Heart left ventricle (tissue), 16 donors: Measurements from ENCODE around the gene MIA2. TPM values are rescaled to one million over a fixed set of nuclear protein-coding genes. Genes with fewer than 3 reads are reported as not detected.

Experiments
- ATAC-seq, 4 donors: fragments of 200-7000 bp; cut with Tn5 transposase; one replicate each; pipeline ENCODE4 v1.9.1; 2020 to 2022; ENCODE audit warnings: moderate library complexity in 4 of 4, mild to moderate bottlenecking in 3 of 4, moderate number of reproducible peaks in 1 of 4
- DNase-seq, 5 donors: peaks; one replicate each; pipeline ENCODE4 v3.0.0-alpha.2; 2020
- H3K27ac ChIP-seq, 12 donors: fragments of 200-600 bp; sonication (generic) in 4 of 12; one replicate each; pipeline versions ENCODE4 v1.5.0 to v1.8.0; 2016 to 2022; ENCODE audit warnings: mild to moderate bottlenecking in 2 of 12
- H3K27me3 ChIP-seq, 9 donors: fragments of 200-600 bp; sonication (generic) in 2 of 9; one replicate each; pipeline versions ENCODE4 v1.5.1 to v1.8.0; 2016 to 2022; ENCODE audit warnings: mild to moderate bottlenecking in 3 of 9
- H3K36me3 ChIP-seq, 9 donors: fragments of 200-600 bp; sonication (generic) in 2 of 9; one replicate each; pipeline versions ENCODE4 v1.5.0 to v1.8.0; 2018 to 2022; ENCODE audit warnings: mild to moderate bottlenecking in 2 of 9
- H3K4me1 ChIP-seq, 12 donors: fragments of 200-600 bp; sonication (generic) in 4 of 12; one replicate each; pipeline versions ENCODE4 v1.5.0 to v1.8.0; 2016 to 2022; ENCODE audit warnings: mild to moderate bottlenecking in 3 of 12
- H3K4me3 ChIP-seq, 12 donors: fragments of 200-600 bp; sonication (generic) in 4 of 12; one replicate each; pipeline versions ENCODE4 v1.5.0 to v1.8.0; 2017 to 2022; ENCODE audit warnings: mild to moderate bottlenecking in 9 of 12, moderate library complexity in 4 of 12
- H3K9me3 ChIP-seq, 12 donors: fragments of 200-600 bp; sonication (generic) in 4 of 12; one replicate each; pipeline versions ENCODE4 v1.5.0 to v1.8.0; 2016 to 2022; ENCODE audit warnings: mild to moderate bottlenecking in 1 of 12
- CTCF ChIP-seq, 12 donors: fragments of 200-600 bp; sonication (generic) in 4 of 12; IDR thresholded peaks; one replicate each; pipeline versions ENCODE4 v1.5.0 to v1.8.0; 2018 to 2022; ENCODE audit warnings: antibody characterized with exemption in 12 of 12, mild to moderate bottlenecking in 5 of 12
- POLR2A ChIP-seq, 2 donors: fragments of 450-650 bp; IDR thresholded peaks; one replicate each; pipeline ENCODE4 v1.6.1; 2017; ENCODE audit warnings: antibody characterized with exemption in 2 of 2, mild to moderate bottlenecking in 2 of 2, moderate library complexity in 2 of 2
- WGBS, 4 donors: extraction: QIAGEN DNeasy Blood & Tissue Kit in 2 of 4; methylation state at CpG; one replicate each; pipeline versions ENCODE4 v1.1.5 to v1.1.7; 2013 to 2018; 5-methylcytosine and 5-hydroxymethylcytosine counted together
- intact Hi-C, 10 donors: fragments of 100-400 bp; cut with DNase I; formaldehyde crosslinking; loops; one replicate each; pipeline versions ENCODE4 v1.11.1 to v1.14.2; 2022
- polyA plus RNA-seq, 2 donors: library from polyadenylated mRNA; stranded (reverse); fragments of 200-250 nt; gene quantifications; one replicate each; pipeline ENCODE4 v1.2.3, GENCODE V29; 2013
- total RNA-seq, 9 donors: library from RNA; depleted of rRNA in 2 of 9; stranded (reverse); fragments of >200 nt in 2 of 9; fragmentation: NEBNext Ultra II Directional in 3 of 9; extraction: Animal tissue kit (Norgen Biotek cat#: 25700) in 3 of 9; gene quantifications; one replicate each; pipeline versions ENCODE4 v1.1.0 to v1.2.4, GENCODE V29; 2016 to 2023
- donor health status: ischemic (EF 13 %, LVEDD 7.1; RV severe dilation, severe dysfunction).
- donor health status: healthy with polysubstance abuse.
- donor health status: DM: no; HTN: yes; CAD: no.
- donor health status: DM: no; HTN: no; CAD: no.
- donor health status: ischemic (EF 25% LVEDD 6.9; RV normal size, moderate dysfunction).
- donor health status: ischemic (EF 25% LVEDD 5.7; RV mildly dilated, moderate dysfunction).
- donor health status: healthy.
- donor health status: DM: yes; HTN: yes; CAD: no.
- donor health status: ischemic (EF 35%, LVEDD 5.7; RV mildly dilated, moderate dysfunction).
- donor health status: nonischemic (EF 11% LVEDD 7.7; RV severe dilation, severe dysfunction).
- donor health status: DM: yes; HTN: yes; CAD: no.
- donor health status: PGD.
- donor health status: ischemic (EF 29% LVEDD 5.4; RV normal size, mild dysfunction).
- donor health status: nonischemic (EF 23%, LVEDD 6.1; RV moderate dilation, normal function).

MIA2 gene
- total and polyA plus RNA-seq, 11 donors, result 9.3 to 31.8 (median 19.8) TPM

GRCh38 chr14:39433452-39433813, 199.7 kb downstream of the MIA2 start:
- peak overlapping the region; percentile 49 to 97 (median 90) for H3K4me3 ChIP-seq
- H3K9me3 ChIP-seq, result no peaks in the 10 kb centered on the region
- H3K4me1 ChIP-seq, result peaks cover 0 to 33% (median 26%) of the 10 kb centered on the region in 12 donors
- no peaks in the 10 kb centered on the region for H3K36me3 ChIP-seq
- H3K27ac ChIP-seq, result peak overlapping the region; percentile 60 to 100 (median 98)
- no peak for TF ChIP-seq POLR2A (IDR thresholded peaks at IDR 0.05)
- DNase-seq, result no peak
- intact Hi-C loops, result loop anchor here in 7 of 10 donors (2.0 to 10.0 kb wide), 9 partner anchors 159 to 331 kb away; partner anchors contain the start of genes TRAPPC6B (in 5 of the 7), PNN (in 3 of the 7) and SEC23A (in 2 of the 7)
- WGBS, 4 donors, result 15 to 27% (median 25%) methylated on average over 8 of the region's 8 CpGs
- H3K27me3 ChIP-seq, result no peaks in the 10 kb centered on the region
- no peak for ATAC-seq

GRCh38 chr14:39434401-39434800, 200.7 kb downstream of the MIA2 start:
- Histone ChIP-seq H3K4me1 (peaks cover 0 to 23% (median 17%) of the 10 kb centered on the region in 12 donors), H3K9me3 (no peaks in the 10 kb centered on the region), H3K36me3 (no peaks in the 10 kb centered on the region), H3K27me3 (no peaks in the 10 kb centered on the region), H3K27ac (no peak overlapping the region), H3K4me3 (no peak overlapping the region)
- intact Hi-C loops, result loop anchor here in 7 of 10 donors (5.0 to 10.0 kb wide), 6 partner anchors 160 to 332 kb away; partner anchors contain the start of genes TRAPPC6B (in 4 of the 7), PNN (in 3 of the 7) and SEC23A (in 1 of the 7)
- DNase-seq (no peak), ATAC-seq (no peak)
- WGBS, 4 donors, result 53 to 63% (median 60%) methylated on average over 2 of the region's 2 CpGs
- TF ChIP-seq POLR2A (IDR thresholded peaks at IDR 0.05) (no peak), CTCF (IDR thresholded peaks at IDR 0.05) (no peak)

- Histone ChIP-seq H3K27me3 (no peaks in the 10 kb centered on the region), H3K36me3 (no peaks in the 10 kb centered on the region), H3K4me1 (peaks cover 0 to 15% (median 9%) of the 10 kb centered on the region in 12 donors), H3K4me3 (no peak overlapping the region), H3K9me3 (no peaks in the 10 kb centered on the region), H3K27ac (no peak overlapping the region)
- ATAC-seq, result no peak
- intact Hi-C loops, result loop anchor here in 3 of 10 donors (10.0 kb wide), 2 partner anchors 160 to 260 kb away; partner anchors contain the start of genes PNN (in 2 of the 3) and TRAPPC6B (in 2 of the 3)
- no peak for TF ChIP-seq CTCF (IDR thresholded peaks at IDR 0.05)
- TF ChIP-seq POLR2A (IDR thresholded peaks at IDR 0.05), result no peak
- WGBS, 4 donors, result 85 to 94% (median 93%) methylated on average over 6 of the region's 6 CpGs
- no peak for DNase-seq
These were observed 201.5 kb downstream of the MIA2 start for GRCh38 chr14:39435241-39435640.

Other genes with a start within 250 kb of the MIA2 start
- gene SEC23A, start 130.7 kb upstream of the MIA2 start, total RNA-seq, result 100 to 1,000 TPM in 3 of 9 donors, 10 to 100 TPM in 6; 68.1 to 116 (median 89.3) TPM
- 10 to 100 TPM; 14.1 to 81.0 TPM for gene SEC23A, start 130.7 kb upstream of the MIA2 start, polyA plus RNA-seq
- gene GEMIN2, start 119.6 kb upstream of the MIA2 start, total RNA-seq, result 10 to 100 TPM in 2 of 9 donors, 1 to 10 TPM in 7; 6.3 to 17.8 (median 7.4) TPM
- gene GEMIN2, start 119.6 kb upstream of the MIA2 start, polyA plus RNA-seq, result 10 to 100 TPM in 1 of 2 donors, 1 to 10 TPM in 1; 3.8 to 18.2 TPM
- 10 to 100 TPM; 15.6 to 29.0 (median 23.7) TPM for gene TRAPPC6B, start 63.6 kb upstream of the MIA2 start, total RNA-seq
- 10 to 100 TPM in 1 of 2 donors, 1 to 10 TPM in 1; 8.0 to 20.4 TPM for gene TRAPPC6B, start 63.6 kb upstream of the MIA2 start, polyA plus RNA-seq
- 10 to 100 TPM in 8 of 9 donors, 1 to 10 TPM in 1; 6.9 to 26.7 (median 21.0) TPM for gene PNN, start 58.7 kb upstream of the MIA2 start, total RNA-seq
- 10 to 100 TPM; 22.8 to 24.8 TPM for gene PNN, start 58.7 kb upstream of the MIA2 start, polyA plus RNA-seq
- 1 to 10 TPM; 3.8 to 8.4 (median 5.8) TPM for gene FBXO33, start 198.5 kb downstream of the MIA2 start, total RNA-seq
- 1 to 10 TPM; 2.5 to 6.6 TPM for gene FBXO33, start 198.5 kb downstream of the MIA2 start, polyA plus RNA-seq